Smooth muscle cell (in vitro differentiated cells): ENCODE results near the gene TEX13A. TPM values are rescaled to one million over a fixed set of nuclear protein-coding genes. Genes with fewer than 3 reads are reported as not detected.

ENCODE experiments used
- DNase-seq: peaks from one replicate; lab custom pipeline; 2025; ENCODE audit not compliant: unreplicated experiment; lab: John Stamatoyannopoulos, UW
- H2AFZ ChIP-seq: fragments of 200-600 bp; sonication (generic); 2 replicates; pipeline ENCODE4 v1.6.0; 2016; ENCODE audit warnings: antibody characterized with exemption, low read depth, mild to moderate bottlenecking
- H3F3A ChIP-seq: fragments of 200-600 bp; sonication (generic); 2 replicates; pipeline ENCODE4 v1.6.0; 2017; ENCODE audit warnings: antibody characterized with exemption, low read depth
- H3K27ac ChIP-seq: fragments of 200-600 bp; sonication (generic); 2 replicates; pipeline ENCODE4 v1.5.1; 2016; ENCODE audit warnings: low read depth, mild to moderate bottlenecking
- H3K27me3 ChIP-seq: fragments of 200-600 bp; sonication (generic); 2 replicates; pipeline ENCODE4 v1.6.1; 2016; ENCODE audit warnings: low read depth, mild to moderate bottlenecking
- H3K36me3 ChIP-seq: fragments of 200-600 bp; sonication (generic); 2 replicates; pipeline ENCODE4 v1.5.1; 2016; ENCODE audit warnings: low read depth
- H3K4me1 ChIP-seq: fragments of 200-600 bp; sonication (generic); 2 replicates; pipeline ENCODE4 v1.5.1; 2016; ENCODE audit warnings: low read depth
- H3K4me2 ChIP-seq: fragments of 200-600 bp; sonication (generic); 2 replicates; pipeline ENCODE4 v1.6.0; 2016; ENCODE audit warnings: mild to moderate bottlenecking
- H3K4me3 ChIP-seq: fragments of 200-600 bp; sonication (generic); 2 replicates; pipeline ENCODE4 v1.5.1; 2016; ENCODE audit warnings: mild to moderate bottlenecking
- H3K79me2 ChIP-seq: fragments of 200-600 bp; sonication (generic); 2 replicates; pipeline ENCODE4 v1.6.0; 2016; ENCODE audit warnings: low read depth, mild to moderate bottlenecking
- H3K9ac ChIP-seq: fragments of 200-600 bp; sonication (generic); 2 replicates; pipeline ENCODE4 v1.6.0; 2016; ENCODE audit warnings: low read depth
- H3K9me3 ChIP-seq: fragments of 200-600 bp; sonication (generic); replicated peaks from 2 replicates; pipeline ENCODE4 v1.5.1; 2016; ENCODE audit warnings: low read depth
- H4K20me1 ChIP-seq: fragments of 200-600 bp; sonication (generic); 2 replicates; pipeline ENCODE4 v1.6.0; 2016; ENCODE audit warnings: low read depth
- CTCF ChIP-seq: fragments of 200-600 bp; sonication (generic); IDR thresholded peaks from 2 replicates; pipeline ENCODE4 v1.5.1; 2017; ENCODE audit warnings: borderline replicate concordance, mild to moderate bottlenecking, antibody characterized with exemption; ENCODE audit not compliant: insufficient read depth, poor library complexity, severe bottlenecking
- WGBS: methylation state at CpG from one replicate; pipeline ENCODE4 v1.1.7; 2016; ENCODE audit warnings: low lambda C conversion rate; 5-methylcytosine and 5-hydroxymethylcytosine counted together
- polyA plus RNA-seq: library from polyadenylated mRNA; unstranded; fragments of >200 nt; fragmentation: Nextera tagmentation; extraction: Ambion mirVana; gene quantifications from 2 replicates; pipeline ENCODE4 v1.2.1, GENCODE V29; 2016
- total RNA-seq: library from RNA; depleted of rRNA; stranded (reverse); fragments of >200 nt; gene quantifications from 2 replicates; pipeline ENCODE4 v1.2.3, GENCODE V29; 2014

Gene TEX13A
- total RNA-seq: not detected in 2 replicates
- polyA plus RNA-seq: 0.11 TPM in 1 of 2 replicates, not detected in the other

GRCh38 chrX:105220636-105221035 lies at the start of gene TEX13A:
Gene TEX13A, minus strand, starts transcription at chrX:105220694. Its CDS starts 297 bp downstream, at chrX:105220397.
- Histone ChIP-seq H3K79me2 (no peaks in the 10 kb centered on the region), H4K20me1 (no peaks in the 10 kb centered on the region), H3K9me3 (no peaks in the 10 kb centered on the region), H3K4me2 (no peak within 1 kb of the TSS), H3K27me3 (no peaks in the 10 kb centered on the region), H3K36me3 (no peaks in the 10 kb centered on the region), H3K4me1 (no peaks in the 10 kb centered on the region), H3K9ac (no peak within 1 kb of the TSS), H2AFZ (no peak within 1 kb of the TSS), H3F3A (no peaks in the 10 kb centered on the region), H3K27ac (no peak within 1 kb of the TSS), H3K4me3 (no peak within 1 kb of the TSS)
- WGBS: 82% methylated on average over 7 of the region's 7 CpGs
- no peak for TF ChIP-seq CTCF
- DNase-seq: no peak

- H3K79me2 ChIP-seq: no peaks in the 10 kb centered on the region
- no peak overlapping the region for H3K4me3 ChIP-seq
- no peaks in the 10 kb centered on the region for H4K20me1 ChIP-seq
- no peaks in the 10 kb centered on the region for H3K36me3 ChIP-seq
- WGBS: 90% methylated on average over 2 of the region's 2 CpGs
- no peaks in the 10 kb centered on the region for H3K27me3 ChIP-seq
- no peak overlapping the region for H2AFZ ChIP-seq
- no peak overlapping the region for H3K27ac ChIP-seq
- H3K4me1 ChIP-seq: no peaks in the 10 kb centered on the region
- H3K9me3 ChIP-seq: no peaks in the 10 kb centered on the region
- no peak overlapping the region for H3K9ac ChIP-seq
- no peak overlapping the region for H3K4me2 ChIP-seq
- no peaks in the 10 kb centered on the region for H3F3A ChIP-seq
- no peak for DNase-seq
- no peak for TF ChIP-seq CTCF
Measured at GRCh38 chrX:105269386-105269785, 48.9 kb upstream of the TEX13A start.

- Histone ChIP-seq H2AFZ (no peak overlapping the region), H3F3A (no peaks in the 10 kb centered on the region), H3K4me1 (no peaks in the 10 kb centered on the region), H3K4me3 (no peak overlapping the region), H3K9me3 (no peaks in the 10 kb centered on the region), H3K27me3 (no peaks in the 10 kb centered on the region), H3K36me3 (no peaks in the 10 kb centered on the region), H3K79me2 (no peaks in the 10 kb centered on the region), H4K20me1 (no peaks in the 10 kb centered on the region), H3K27ac (no peak overlapping the region), H3K4me2 (no peak overlapping the region), H3K9ac (no peak overlapping the region)
- no peak for DNase-seq
- 65% methylated on average over 2 of the region's 2 CpGs for WGBS
- no peak for TF ChIP-seq CTCF
Measured at GRCh38 chrX:105267167-105267566, 46.7 kb upstream of the TEX13A start.

GRCh38 chrX:105266456-105266855 lies 46.0 kb upstream of the TEX13A start:
- WGBS: 73% methylated on average over 1 of the region's 1 CpG
- Histone ChIP-seq H3F3A (no peaks in the 10 kb centered on the region), H3K4me2 (no peak overlapping the region), H3K4me3 (no peak overlapping the region), H3K9me3 (no peaks in the 10 kb centered on the region), H3K27me3 (no peaks in the 10 kb centered on the region), H3K27ac (no peak overlapping the region), H3K79me2 (no peaks in the 10 kb centered on the region), H3K4me1 (no peaks in the 10 kb centered on the region), H2AFZ (no peak overlapping the region), H3K9ac (no peak overlapping the region), H3K36me3 (no peaks in the 10 kb centered on the region), H4K20me1 (no peaks in the 10 kb centered on the region)
- no peak for TF ChIP-seq CTCF
- DNase-seq: no peak
